SH-SY5Y (cell line): ENCODE data around the gene CTNS.

ENCODE experiments used
- GATA2 ChIP-seq: IDR thresholded peaks from 2 replicates; pipeline ENCODE4 v1.6.1; 2011; ENCODE audit warnings: mild to moderate bottlenecking, low read depth, low read length
- GATA3 ChIP-seq: IDR thresholded peaks from 2 replicates; pipeline ENCODE4 v1.6.1; 2011; ENCODE audit warnings: low read depth, mild to moderate bottlenecking, low read length, moderate library complexity

CTNS gene

DNA sequence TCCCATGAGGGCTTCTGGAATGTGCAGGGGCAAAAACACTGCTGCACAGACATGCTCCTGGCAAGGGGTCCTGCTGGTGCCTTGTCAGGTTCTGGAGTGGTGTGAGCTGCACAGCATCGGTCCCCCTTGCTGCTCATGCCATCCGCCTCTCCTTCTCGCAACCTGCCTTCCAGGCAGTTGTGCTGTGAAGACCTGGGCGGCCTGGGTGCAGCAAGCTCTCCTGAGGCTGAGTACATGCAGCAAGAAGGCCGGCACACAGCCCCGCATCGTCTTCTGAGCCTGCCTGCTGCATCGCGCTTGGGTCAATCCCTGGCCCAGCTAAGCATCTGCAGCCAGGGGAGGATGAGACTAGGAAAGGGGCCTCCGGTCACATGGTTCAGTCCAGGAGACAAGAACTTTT, 26.9 kb upstream of the CTNS start:
- no peak for TF ChIP-seq GATA3
- no peak for TF ChIP-seq GATA2

DNA sequence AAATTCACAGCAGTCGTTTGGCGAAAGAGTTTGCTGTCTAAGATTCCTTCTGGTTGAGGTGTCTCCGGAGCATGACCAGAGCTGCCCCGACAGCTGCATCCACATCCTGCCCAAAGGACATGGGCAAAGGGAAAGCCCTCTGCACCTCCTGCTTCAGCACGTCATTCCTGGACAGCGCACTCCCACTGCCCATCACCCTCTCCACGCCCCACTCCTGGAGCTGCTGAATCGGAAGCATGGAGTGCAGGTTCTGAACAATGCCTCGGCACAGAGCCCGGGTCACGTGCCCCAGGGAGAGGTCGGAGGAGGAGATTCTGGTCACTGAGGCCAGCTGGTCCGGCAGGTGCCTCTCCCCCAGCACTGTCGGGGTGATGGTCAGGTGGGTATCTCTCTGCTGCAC, 26.0 kb upstream of the CTNS start:
- TF ChIP-seq GATA2: no peak
- no peak for TF ChIP-seq GATA3

DNA sequence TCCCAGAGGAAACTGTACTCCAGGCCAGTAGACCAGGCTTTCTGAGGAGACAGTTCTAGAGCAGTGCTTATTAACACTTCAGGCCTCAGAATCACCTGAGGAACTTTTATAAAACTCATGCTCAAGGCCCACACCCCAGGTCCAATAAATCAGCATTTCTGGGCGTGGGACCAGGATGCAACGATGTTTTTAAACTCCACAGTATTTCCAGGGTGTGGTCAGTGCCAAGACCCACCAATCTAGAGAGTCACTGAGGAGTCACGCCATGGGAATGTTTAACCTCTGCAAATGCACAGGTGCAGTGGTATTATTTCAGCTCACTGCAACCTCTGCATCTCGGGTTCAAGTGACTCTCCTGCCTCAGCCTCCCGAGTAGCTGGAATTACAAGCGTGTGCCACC, 23.4 kb upstream of the CTNS start:
- TF ChIP-seq GATA2: no peak
- TF ChIP-seq GATA3: no peak

DNA sequence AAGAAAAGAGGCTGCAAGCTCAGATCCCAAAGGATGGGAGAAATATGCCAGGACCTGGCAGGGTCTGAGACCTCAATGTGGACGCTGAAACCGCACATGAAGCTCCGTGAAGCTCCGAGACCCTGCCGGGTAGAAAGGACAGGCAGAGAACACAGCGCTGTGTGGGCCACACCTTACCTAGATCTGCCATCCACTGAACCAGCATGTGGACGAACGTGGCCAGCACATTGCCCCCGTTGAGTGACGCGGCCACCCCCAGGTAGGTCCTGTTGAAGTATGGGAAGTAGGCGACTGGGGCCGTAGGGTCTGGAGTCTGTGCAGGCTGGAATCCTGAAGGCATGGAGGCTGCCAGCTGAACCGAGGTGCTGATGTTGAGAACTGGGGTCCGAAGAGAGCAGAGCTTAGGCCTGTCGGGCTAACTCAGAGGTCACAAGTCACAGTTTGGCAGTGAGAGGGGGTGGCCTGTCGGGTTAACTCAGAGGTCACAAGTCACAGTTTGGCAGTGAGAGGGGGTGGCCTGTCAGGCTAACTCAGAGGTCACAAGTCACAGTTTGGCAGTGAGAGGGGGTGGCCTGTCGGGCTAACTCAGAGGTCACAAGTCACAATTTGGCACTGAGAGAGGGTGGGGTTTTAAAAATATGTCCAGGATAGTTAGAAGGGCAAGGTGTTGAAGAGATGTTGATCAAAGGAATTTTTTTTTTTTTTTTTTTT, 21.2 kb upstream of the CTNS start:
- no peak for TF ChIP-seq GATA3
- no peak for TF ChIP-seq GATA2

DNA sequence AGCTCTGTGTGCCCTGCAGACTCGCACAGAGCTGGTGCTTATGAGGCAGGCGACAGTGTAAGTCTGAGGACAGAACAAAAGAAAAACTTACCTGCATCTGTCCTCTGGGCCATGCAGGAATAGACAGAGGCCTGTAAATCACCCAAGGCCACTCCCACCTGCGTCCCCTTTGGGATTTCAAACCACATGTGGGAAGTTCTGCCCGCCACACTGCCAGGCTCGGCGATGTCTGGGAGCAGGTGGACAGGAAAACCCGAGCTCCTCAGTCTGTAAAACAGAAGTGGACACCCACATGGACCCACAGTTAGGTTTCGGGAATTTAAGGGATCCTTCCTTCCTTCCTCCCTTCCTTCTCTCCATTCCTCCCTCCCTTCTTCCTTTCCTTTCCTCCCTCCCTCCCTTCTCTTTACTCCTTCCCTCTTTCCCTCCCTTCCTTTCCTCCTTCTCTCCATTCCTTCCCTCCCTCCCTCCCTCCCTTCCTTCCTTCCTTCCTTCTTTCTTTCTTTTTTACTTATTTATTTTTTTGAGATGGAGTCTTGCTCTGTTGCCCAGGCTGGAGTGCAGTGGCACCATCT, 15.3 kb upstream of the CTNS start:
- TF ChIP-seq GATA2: no peak
- no peak for TF ChIP-seq GATA3

DNA sequence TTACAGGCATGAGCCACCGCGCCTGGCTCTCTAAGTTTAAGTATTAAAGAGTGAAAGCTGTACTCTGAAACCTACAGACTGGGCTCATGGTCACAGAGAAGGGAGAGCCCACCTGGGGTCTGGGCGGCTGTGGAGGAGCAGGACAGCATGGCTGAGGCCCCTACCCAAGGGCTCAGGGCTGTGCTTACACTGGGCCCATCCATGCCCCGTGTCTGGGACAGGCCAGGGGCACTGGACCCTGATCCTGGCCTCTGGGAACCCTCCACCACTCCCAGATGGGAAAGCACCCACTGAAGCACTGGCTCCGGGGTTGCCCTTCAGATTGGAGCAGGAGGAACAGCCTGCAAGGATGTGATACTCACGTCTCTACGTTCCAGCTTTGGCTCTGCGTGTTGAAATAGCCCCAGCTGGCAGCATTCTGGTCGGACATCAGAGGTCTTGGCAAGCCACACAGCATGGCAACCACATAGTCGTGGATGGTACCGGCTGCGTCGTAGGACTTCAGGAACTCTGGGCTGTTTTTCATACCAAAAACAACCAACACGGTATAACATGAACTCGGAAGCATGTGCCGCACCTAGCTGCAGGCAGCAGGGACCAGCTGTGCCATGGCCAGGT, 13.5 kb upstream of the CTNS start:
- TF ChIP-seq GATA3: no peak
- no peak for TF ChIP-seq GATA2

DNA sequence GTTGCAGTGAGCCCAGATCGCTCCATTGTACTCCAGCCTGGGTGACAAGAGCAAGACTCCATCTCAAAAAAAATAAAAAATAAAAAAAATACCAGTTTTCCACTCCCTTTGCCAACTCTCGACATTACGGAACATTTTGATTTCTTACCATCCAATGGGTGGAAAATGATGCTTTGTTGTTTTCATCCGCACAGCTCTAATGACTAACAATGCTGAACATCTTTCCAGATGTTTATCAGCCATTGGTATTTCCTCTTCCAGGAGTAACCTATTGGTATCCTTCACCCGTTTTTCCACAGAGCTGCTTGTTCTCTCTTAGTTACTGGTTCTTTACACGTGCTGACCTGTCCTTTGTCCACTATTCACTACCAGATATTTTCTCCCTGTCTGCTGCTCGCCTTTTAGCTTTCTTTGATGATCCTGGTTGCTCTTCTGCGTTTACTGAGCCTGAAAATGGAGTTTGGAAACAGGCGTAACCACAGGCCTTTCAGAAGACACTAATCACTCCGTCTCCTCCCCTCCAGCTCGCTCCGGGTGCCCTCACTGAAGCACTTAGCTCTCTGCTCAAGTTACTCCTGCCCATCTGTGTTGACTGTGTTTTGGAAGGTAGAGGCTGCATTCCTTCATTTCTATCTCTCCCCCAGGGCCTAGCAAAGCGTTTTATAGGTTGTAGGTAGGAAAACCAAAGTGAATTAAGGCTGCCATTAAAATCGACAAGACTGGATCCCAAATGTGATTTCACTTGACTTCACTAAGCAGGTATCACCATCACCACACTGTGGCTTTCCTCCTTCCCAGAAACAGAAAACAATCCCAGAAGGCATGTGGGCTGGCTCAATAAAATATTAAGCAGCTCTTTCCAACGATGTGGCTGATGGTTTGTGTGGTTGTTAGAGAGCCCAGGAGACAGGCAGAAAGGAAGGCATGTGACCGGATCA, 9.5 kb upstream of the CTNS start:
- TF ChIP-seq GATA2: no peak
- no peak for TF ChIP-seq GATA3

DNA sequence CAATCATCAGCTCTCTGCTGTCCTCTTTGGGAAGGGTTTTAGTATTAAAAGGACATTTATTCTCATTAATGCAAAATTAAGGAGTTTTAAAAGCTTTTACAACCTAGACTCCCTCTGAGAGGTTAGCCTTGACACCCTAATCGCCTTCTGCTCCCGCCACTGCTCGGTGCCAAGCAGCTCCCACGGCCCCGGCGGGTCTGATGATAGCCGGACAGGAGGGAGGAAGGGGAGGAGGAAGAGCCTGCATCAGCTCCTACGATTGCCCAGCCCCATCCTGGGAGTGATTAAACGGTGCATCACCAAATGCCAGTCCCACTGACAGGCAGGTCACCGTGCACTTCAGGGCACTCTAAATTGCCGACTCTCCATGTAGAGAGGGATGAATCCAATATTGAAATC, 8.8 kb upstream of the CTNS start:
- no peak for TF ChIP-seq GATA3

DNA sequence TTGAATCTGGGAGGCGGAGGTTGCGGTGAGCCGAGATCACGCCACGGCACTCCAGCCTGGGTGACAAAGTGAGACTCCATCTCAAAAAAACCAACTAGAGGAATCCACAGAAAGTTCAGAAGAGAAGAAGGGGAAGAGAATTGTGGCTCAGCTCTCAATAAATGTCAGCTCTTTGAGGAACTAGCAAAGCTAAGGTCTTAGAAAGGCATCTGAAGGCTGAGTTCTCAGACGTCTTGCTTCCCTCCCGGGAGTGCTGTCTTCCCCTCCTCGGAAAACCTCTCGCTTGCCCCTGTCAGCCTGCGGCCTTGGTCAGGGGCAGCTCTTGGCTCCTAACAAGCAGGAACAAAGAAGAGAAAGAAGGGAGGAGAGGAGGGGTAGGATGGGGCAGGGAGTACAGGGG, 5.8 kb upstream of the CTNS start:
- no peak for TF ChIP-seq GATA2
- no peak for TF ChIP-seq GATA3

DNA sequence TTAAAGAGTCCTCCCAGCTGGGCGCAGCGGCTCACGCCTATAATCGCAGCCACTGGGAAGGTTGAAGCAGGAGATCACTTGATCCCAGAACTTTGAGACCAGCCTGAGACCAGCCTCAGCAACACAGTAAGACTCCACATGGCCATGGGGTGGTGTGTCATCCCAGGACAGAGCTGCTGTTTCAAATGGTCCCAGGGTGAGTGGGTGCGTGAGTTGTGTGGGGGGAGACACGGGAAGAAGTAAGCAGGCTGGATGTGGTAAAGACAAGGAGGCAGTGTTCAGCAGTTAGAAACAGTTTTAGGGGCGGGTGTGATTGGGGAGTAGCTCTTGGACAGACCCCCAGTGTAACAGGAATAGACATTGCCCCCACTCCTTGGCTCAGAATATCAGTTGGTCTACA, 4.3 kb upstream of the CTNS start:
- TF ChIP-seq GATA3: no peak
- no peak for TF ChIP-seq GATA2

DNA sequence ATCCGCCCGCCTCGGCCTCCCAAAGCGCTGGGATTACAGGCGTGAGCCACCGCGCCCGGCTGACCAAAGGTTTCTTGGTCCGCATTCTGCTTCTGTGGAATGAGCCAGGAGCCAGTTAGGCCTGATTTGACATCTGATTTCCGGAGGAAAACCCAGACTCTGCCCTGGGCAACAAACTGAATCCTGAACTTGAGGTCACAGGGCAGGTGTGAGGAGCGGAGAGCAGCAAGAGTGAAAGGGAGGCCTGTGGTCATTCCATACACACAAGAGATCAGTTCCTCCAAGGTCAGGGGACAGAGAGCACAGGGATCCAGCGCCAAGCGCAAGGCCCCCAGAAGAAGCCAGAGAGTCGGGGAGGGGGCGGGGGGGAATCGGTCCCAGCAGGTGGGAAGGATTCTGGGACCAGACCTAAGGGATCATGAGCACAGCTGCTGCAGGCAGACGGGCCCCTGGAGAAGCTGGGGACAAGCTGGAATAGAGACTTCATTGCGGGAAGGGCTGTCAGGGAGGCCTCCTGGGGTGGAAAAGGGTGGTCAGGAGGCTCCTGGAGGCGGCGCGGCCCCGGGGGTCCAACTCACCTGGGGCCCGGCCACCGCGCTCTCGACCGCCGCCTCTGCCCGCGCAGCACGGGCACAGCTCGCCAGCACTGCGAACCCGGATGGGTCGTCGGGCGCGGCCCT, 946 bp upstream of the CTNS start:
- TF ChIP-seq GATA2: no peak
- TF ChIP-seq GATA3: no peak

DNA sequence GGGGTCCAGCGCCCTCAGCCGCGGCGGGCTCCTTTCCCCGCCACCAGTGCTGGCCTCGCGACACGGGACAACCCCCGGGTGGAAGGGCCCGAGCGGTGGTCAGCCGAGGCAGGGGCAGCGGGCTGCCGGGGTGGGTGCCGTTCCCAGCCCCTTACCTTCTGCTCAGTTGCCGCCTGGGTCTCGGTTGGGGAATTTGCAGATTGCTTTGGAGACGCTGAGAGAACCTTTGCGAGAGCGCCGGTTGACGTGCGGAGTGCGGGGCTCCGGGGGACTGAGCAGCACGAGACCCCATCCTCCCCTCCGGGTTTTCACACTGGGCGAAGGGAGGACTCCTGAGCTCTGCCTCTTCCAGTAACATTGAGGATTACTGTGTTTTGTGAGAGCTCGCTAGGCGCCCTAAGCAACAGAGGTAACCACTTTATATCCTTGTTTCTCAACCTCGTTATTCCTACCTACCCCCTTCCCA, 381 bp downstream of the CTNS start:
- no peak for TF ChIP-seq GATA2
- no peak for TF ChIP-seq GATA3

DNA sequence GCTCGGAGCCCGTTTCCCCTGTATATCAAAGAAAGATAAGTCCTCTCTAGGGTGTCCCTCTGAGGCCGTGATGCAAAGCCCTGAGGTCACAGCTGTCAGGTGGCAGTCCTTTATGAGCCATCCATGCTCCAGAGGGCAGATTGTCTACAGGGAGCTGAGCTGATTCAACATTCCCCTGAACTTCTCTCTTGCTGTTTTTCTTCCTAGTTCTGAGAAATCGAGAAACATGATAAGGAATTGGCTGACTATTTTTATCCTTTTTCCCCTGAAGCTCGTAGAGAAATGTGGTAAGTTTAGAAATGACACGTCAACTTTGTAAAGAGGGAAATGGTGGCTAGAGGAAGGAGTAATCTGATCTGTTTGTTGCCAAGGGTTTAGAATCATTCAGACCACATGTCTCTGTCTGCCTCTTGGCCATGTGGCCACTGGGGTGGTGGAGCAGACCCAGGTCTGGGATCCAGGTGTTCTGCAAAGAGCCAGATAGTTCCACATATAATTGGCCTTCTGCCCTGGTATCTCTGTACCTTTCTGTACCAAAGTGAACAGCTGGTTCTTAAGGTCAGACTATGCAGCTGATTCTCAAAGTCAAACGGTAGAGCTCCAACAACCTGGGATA, 3.5 kb downstream of the CTNS start:
- no peak for TF ChIP-seq GATA2
- no peak for TF ChIP-seq GATA3
